HepG2 (cell line): Measurements from ENCODE around the gene PALM3.

Experiments
- CTCF ChIP-seq: sonication (generic); formaldehyde crosslinking; IDR thresholded peaks from 2 replicates; pipeline ENCODE4 v1.5.0; 2020; ENCODE audit warnings: mild to moderate bottlenecking, missing genetic modification reagents, moderate library complexity
- IRF2 ChIP-seq: IDR thresholded peaks from 2 replicates; pipeline ENCODE4 v1.6.1; 2018; ENCODE audit warnings: missing genetic modification reagents, missing compliant biosample characterization
- JDP2 ChIP-seq: sonication (generic); formaldehyde crosslinking; IDR thresholded peaks from 2 replicates; pipeline ENCODE4 v1.8.1; 2022; ENCODE audit warnings: missing genetic modification reagents, borderline replicate concordance
- ZNF431 ChIP-seq: sonication (generic); formaldehyde crosslinking; IDR thresholded peaks from 2 replicates; pipeline ENCODE4 v1.9.0; 2022; ENCODE audit warnings: missing genetic modification reagents, low read depth, mild to moderate bottlenecking, borderline replicate concordance

- 0 out of 2 replicates have a peak, but pooled peaks have one; percentile 37 for TF ChIP-seq ZNF431
- TF ChIP-seq IRF2 (CRISPR knock-in tag): peak; percentile 88
- 0 out of 2 replicates have a peak, but pooled peaks have one; percentile 7 for TF ChIP-seq CTCF (CRISPR knock-in tag)
- no peak for TF ChIP-seq JDP2 (CRISPR knock-in tag)
These were observed 54.9 kb downstream of the PALM3 start for GRCh38 chr19:14006766-14007562.
